Large intestine (tissue), 3 donors: ENCODE measurements around the gene SLC6A13. TPM values are rescaled to one million over a fixed set of nuclear protein-coding genes. Genes with fewer than 3 reads are reported as not detected.
"Not testable (repeated sequence)": the region's sequence is repeated elsewhere in the genome, so short reads cannot be mapped to it uniquely, and the experiment has no call there.

Experiments
- DNase-seq, 2 donors: peaks; one replicate each; pipeline versions ENCODE4 v3.0.0 to v3.0.0-alpha.2; 2013
- H3K27ac ChIP-seq: one replicate; pipeline ENCODE4 v1.5.1; 2013; ENCODE audit warnings: low read length
- H3K27me3 ChIP-seq: 2 replicates; pipeline ENCODE4 v1.6.1; 2013; ENCODE audit warnings: low read length; ENCODE audit not compliant: control insufficient read depth, insufficient read depth
- H3K36me3 ChIP-seq: 2 replicates; pipeline ENCODE4 v1.6.1; 2013; ENCODE audit warnings: low read length; ENCODE audit not compliant: control insufficient read depth, insufficient read depth
- H3K4me1 ChIP-seq: one replicate; pipeline ENCODE4 v1.6.1; 2013; ENCODE audit warnings: low read length; ENCODE audit not compliant: control insufficient read depth, insufficient read depth
- H3K4me3 ChIP-seq: one replicate; pipeline ENCODE4 v1.5.1; 2013; ENCODE audit warnings: low read length
- H3K9me3 ChIP-seq: one replicate; pipeline ENCODE4 v1.6.1; 2013; ENCODE audit warnings: mild to moderate bottlenecking, low read depth, low read length, moderate library complexity; ENCODE audit not compliant: control insufficient read depth
- WGBS: methylation state at CpG from one replicate; pipeline ENCODE4 v1.1.5; 2013; ENCODE audit warnings: low lambda C conversion rate; ENCODE audit not compliant: insufficient coverage; 5-methylcytosine and 5-hydroxymethylcytosine counted together
- polyA plus RNA-seq: library from polyadenylated mRNA; unstranded; fragments of 120-200 nt; gene quantifications from one replicate; pipeline ENCODE4 v1.2.1, GENCODE V29; 2013

The SLC6A13 gene
- polyA plus RNA-seq, 1 donor: 0.28 TPM

DNA sequence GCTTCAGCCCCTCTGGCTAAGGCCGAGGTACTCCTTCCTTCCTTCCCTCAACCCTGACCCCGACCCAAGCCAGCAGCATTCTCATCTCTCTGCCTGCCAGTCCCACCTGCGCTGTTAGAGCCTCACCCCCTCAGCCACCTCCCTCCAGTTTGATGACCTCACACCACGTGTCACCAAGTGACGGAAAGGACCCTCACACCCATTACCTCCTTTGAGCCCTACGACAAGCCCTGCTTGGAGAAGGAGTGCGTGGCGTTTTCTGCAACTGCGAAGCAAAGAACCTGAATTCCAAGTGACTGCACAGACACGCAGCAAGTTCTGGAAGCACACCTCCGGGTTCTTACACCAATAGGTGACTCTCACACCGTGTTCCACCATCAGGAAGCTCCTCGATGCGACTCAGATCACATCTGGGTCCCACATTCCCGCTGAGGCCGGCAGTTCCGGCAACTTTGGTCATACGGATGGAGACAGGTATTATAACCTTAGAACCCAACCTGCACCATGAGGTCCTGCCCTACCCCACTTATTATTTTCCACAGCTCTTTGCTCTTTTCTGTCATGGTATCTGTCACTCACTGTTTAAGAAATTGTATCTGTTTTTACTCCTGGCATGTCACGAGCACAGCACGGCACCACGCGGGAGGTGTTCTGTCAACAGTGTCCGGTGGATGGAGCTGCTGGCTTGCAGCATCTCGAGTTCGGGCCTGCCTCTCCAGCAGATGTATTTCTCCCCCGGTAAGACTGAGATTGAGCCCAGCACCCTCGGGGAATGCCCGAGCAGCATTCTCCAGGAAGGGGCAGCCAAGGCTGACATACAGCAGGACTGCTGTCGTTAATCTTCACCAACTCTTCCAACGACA lies 43.7 kb downstream of the SLC6A13 start:
- H3K4me3 ChIP-seq: no peak overlapping the region
- peaks cover 2% of the 10 kb centered on the region for H3K27me3 ChIP-seq
- no peak overlapping the region for H3K27ac ChIP-seq
- no peaks in the 10 kb centered on the region for H3K4me1 ChIP-seq
- WGBS: 91% methylated on average over 7 of the region's 30 CpGs
- H3K9me3 ChIP-seq: peaks cover 3% of the 10 kb centered on the region
- DNase-seq: no peak
- H3K36me3 ChIP-seq: no peaks in the 10 kb centered on the region

DNA sequence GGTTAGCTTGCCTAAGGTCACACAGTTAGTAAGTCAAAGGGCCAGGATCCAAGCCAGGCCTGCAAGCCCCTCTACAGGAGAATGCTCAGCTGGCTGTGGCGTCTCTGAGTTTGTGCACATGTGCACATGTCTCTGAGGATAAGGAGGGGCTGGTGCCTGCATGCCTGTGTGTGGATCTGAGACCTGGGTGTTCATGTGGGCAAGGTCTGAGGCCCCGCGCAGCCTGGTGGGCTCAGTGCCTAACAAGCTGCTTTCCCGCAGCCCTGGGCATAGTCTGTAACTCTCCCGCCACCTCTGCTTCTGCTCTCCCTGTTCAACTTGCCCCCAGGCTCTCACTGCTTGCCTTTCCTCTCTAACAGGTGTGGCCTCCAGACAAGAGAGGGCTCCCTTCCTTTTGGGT lies 44.4 kb downstream of the SLC6A13 start:
- H3K36me3 ChIP-seq: no peaks in the 10 kb centered on the region
- no CpG with 5 or more reads among the region's 5 CpGs for WGBS
- peaks cover 9% of the 10 kb centered on the region for H3K27me3 ChIP-seq
- H3K27ac ChIP-seq: no peak overlapping the region
- no peak overlapping the region for H3K4me3 ChIP-seq
- peaks cover 6% of the 10 kb centered on the region for H3K4me1 ChIP-seq
- H3K9me3 ChIP-seq: peaks cover 3% of the 10 kb centered on the region
- DNase-seq: no peak

DNA sequence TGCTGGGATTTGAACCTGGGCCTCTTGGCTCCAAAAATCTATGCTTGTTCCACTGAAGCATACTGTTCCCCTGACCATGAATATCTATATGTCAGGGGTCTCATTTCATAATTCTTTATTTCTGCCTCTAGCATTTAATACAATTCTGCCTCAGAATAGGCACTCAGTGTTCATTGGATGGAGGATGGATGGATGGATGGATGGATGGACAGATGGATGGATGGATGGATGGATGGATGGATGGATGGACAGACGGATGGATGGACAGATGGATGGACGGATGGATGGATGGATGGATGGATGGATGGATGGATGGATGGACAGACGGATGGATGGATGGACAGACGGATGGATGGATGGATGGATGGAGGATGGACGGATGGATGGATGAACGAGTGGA lies 45.6 kb downstream of the SLC6A13 start:
- H3K9me3 ChIP-seq, DNase-seq, H3K4me1 ChIP-seq, H3K27ac ChIP-seq, H3K36me3 ChIP-seq, H3K4me3 ChIP-seq: not testable (repeated sequence)
- H3K27me3 ChIP-seq: peaks cover 20% of the 10 kb centered on the region
- 97% methylated on average over 5 of the region's 6 CpGs for WGBS

DNA sequence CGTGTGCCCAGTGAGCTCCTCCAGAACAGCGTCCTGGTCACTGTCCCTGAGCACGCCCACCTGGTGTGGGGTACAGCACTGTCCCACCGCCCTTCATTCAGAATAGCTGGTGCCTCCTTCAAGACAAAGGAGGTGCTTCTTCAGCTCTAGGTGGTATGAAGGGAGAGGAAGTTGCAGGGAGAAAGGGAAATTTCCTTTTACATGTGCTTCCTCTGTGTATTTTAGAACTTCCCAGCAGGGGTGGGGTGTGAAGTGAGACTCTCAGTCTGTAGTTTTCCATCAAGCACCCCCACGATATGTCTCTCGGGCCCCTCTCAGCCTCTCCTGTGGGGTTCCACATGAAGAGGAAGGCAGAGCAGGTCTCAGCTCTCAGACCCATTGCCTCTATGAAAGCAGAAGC lies 47.5 kb downstream of the SLC6A13 start:
- peaks cover 32% of the 10 kb centered on the region for H3K27me3 ChIP-seq
- H3K4me3 ChIP-seq: no peak overlapping the region
- WGBS: no CpG with 5 or more reads among the region's 6 CpGs
- H3K4me1 ChIP-seq: peaks cover 6% of the 10 kb centered on the region
- H3K27ac ChIP-seq: no peak overlapping the region
- H3K9me3 ChIP-seq: peaks cover 3% of the 10 kb centered on the region
- no peak for DNase-seq
- no peaks in the 10 kb centered on the region for H3K36me3 ChIP-seq

DNA sequence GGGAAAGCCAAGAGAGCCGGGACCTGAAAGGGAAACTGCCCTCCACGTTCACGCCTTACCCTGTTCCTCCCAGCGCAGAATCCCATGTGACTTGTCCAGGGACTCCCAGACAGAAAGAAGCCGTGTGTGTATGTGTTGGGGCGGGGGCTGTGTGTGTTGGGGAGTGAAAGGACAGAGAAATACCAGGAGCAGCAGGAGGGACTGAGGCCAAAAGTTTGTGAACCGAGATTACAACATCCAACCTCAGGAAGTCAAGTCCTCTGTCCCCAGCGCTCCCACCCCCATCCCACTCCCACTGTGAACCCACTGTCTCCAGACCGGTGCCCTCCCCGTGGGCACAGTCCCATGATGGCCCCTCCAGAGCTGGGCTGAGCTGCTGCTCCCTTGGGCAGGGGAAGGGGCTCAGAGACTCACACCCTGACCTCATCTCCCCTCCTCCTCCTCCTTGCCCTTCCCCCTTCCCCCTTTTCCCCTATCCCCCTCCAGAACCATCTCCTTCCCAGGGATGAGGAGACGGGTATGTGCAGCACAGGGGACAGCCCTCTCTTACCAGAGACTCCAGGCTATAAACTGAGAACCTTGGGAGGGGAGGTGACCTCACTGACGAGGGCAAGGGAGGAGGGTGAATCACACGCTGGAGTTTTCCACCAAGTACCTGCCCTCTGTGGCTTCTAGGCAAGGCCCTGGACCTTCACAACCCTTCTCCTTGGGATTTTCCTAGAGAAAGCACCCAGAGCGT lies 48.5 kb downstream of the SLC6A13 start, which contains the start of gene SLC6A12:
Gene SLC6A12, minus strand, starts transcription at position 155 of the 739 bp plus-strand sequence. CDS start 4,171 bp downstream, outside the sequence.
- Histone ChIP-seq H3K9me3 (no peaks in the 10 kb centered on the region), H3K4me3 (no peak within 1 kb of the TSS), H3K36me3 (no peaks in the 10 kb centered on the region), H3K27me3 (peaks cover 37% of the 10 kb centered on the region), H3K4me1 (peaks cover 6% of the 10 kb centered on the region), H3K27ac (no peak within 1 kb of the TSS)
- no CpG with 5 or more reads among the region's 14 CpGs for WGBS
- DNase-seq: no peak

DNA sequence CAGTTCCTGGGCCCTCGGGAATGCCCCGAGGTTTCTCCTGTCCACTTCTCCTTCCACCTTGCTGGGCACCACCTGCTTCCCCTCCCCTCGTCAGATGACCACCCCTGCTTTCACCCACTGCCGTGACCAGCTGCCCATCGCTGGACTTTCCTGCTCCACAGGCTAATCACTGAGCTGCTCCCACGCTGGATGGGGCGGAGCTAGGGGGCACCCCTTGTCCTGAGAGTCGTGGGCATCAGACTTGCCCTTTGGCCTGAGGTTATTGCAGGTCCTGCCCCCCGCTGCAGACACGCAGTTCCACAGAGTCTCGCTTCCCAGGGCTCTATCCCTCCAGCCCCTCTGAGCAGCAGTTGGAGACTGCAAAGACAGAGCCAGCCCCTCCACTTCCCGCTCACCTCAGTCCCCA lies 49.1 kb downstream of the SLC6A13 start:
- WGBS: no CpG with 5 or more reads among the region's 12 CpGs
- H3K4me3 ChIP-seq: no peak overlapping the region
- no peak overlapping the region for H3K27ac ChIP-seq
- DNase-seq: no peak
- H3K36me3 ChIP-seq: no peaks in the 10 kb centered on the region
- H3K9me3 ChIP-seq: no peaks in the 10 kb centered on the region
- peaks cover 37% of the 10 kb centered on the region for H3K27me3 ChIP-seq
- H3K4me1 ChIP-seq: peaks cover 6% of the 10 kb centered on the region

DNA sequence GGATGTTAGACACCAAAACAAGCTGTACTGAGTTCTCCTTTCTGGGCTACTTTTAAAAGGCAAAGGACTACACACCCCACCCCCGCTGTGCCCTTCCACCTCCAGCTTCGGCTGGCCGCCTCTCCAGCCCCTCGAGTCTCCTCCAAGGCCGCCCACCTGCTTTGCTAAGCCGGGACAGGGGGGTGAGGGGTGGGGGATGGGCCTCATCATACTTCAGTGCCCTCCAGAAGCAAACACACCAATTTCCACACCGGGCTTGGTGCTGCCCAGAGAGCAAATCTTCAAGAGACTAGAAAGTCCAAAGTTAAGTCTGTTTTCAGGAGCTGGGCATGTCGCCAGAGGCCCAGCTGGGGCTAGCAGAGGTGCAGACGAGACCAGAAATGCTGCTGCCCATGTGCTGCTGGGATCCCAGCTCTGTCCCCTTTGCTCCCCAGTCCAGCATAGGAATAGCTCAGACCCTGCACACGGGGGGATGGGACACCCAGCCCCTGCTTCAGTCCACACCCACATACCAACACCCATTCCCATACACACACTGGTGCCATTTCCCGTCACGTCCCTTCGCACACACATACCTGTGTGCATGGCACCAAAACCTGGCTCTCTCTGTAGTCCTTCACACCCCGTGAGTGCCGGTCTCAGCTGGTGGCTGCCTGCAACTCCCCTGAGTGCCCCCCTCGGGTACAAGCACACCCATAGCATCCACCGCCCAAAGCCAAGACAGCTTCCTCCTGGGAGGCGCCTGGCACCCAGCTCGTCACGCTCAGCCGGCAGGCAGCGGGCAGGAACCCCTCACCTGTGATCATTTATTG lies 49.7 kb downstream of the SLC6A13 start:
- H3K9me3 ChIP-seq: no peaks in the 10 kb centered on the region
- H3K27ac ChIP-seq: no peak overlapping the region
- H3K4me1 ChIP-seq: peaks cover 6% of the 10 kb centered on the region
- no CpG with 5 or more reads among the region's 22 CpGs for WGBS
- H3K36me3 ChIP-seq: no peaks in the 10 kb centered on the region
- no peak overlapping the region for H3K4me3 ChIP-seq
- no peak for DNase-seq
- peaks cover 37% of the 10 kb centered on the region for H3K27me3 ChIP-seq

DNA sequence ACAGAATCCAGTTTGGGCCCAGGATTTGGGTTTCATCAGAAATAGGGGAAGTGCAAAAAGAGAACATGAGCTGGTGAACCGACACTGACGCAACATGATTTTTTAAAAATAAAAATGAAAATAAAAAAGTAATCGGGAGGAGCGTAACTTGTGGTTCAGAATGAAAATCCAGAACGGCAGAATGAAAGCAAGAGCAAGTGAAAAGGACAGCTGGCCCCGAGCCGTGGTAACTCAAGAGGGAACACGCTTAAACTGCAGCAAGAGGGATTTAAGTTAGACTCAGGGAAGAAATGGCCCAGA lies 50.3 kb downstream of the SLC6A13 start:
- 91% methylated on average over 6 of the region's 8 CpGs for WGBS
- DNase-seq: no peak
- Histone ChIP-seq H3K27me3 (peaks cover 37% of the 10 kb centered on the region), H3K36me3 (no peaks in the 10 kb centered on the region), H3K4me1 (peaks cover 6% of the 10 kb centered on the region), H3K27ac (no peak overlapping the region), H3K4me3 (no peak overlapping the region), H3K9me3 (no peaks in the 10 kb centered on the region)

DNA sequence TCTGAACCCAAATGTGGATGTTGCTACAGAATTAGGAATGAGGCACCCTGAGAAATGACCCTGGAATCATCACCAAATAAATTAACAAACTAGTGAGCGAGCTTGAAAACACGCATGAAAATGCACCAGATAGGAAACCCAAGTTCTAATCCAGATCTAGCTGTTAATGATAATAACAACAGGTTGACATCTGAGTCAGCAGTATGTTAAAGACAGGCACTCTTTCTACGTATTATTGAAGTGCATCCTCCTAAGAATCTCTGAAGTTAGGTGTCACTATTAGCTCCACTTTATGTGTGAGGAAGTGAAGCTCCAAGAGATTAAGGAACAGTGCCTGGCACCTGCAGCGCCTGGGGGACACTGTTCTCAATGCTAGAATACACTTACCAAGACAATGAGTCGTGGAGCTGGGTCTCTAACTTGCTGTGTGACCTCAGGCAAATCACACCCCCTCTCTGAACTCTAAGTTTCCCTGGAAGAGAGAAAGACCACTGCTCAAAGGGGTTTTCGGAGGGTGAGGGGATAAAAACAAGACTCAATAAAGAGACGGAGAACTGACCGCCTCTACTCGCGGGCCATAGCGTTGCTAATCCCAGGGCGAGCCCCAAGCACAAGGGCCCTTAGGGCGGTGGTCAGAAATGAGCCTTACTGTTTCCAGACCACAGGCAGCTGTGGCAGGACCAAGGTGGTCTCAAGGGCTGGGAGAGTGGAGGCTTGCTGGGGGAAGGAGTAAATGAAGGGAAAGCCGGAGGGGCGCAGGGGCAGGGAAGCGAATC lies 50.8 kb downstream of the SLC6A13 start:
- Histone ChIP-seq H3K4me1 (peaks cover 6% of the 10 kb centered on the region), H3K27ac (no peak overlapping the region), H3K4me3 (no peak overlapping the region), H3K27me3 (peaks cover 37% of the 10 kb centered on the region), H3K36me3 (no peaks in the 10 kb centered on the region), H3K9me3 (no peaks in the 10 kb centered on the region)
- WGBS: 100% methylated on average over 2 of the region's 16 CpGs
- DNase-seq: no peak

DNA sequence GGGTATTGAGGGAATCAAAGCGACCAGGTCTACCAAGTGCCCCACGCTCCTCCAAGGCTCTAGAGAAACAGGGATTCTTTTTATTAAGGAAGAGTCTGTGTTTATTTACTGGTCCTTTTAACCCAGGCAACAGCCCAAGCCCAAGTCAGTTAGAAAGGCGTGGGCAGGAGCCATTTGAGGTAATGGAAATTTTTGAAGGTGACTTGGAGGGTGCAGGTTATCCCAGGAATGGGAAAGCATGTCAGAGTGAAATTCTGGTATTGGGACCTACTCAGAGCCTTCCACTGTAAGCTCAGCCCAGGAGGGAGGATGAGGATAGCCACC lies 51.5 kb downstream of the SLC6A13 start:
- Histone ChIP-seq H3K9me3 (no peaks in the 10 kb centered on the region), H3K4me3 (no peak overlapping the region), H3K4me1 (peaks cover 6% of the 10 kb centered on the region), H3K36me3 (no peaks in the 10 kb centered on the region), H3K27me3 (peaks cover 38% of the 10 kb centered on the region), H3K27ac (no peak overlapping the region)
- DNase-seq: no peak
- no CpG with 5 or more reads among the region's 3 CpGs for WGBS
